GM21825 (cell line): ENCODE data around the gene RABEP2.
"Not testable (repeated sequence)": the region's sequence is repeated elsewhere in the genome, so short reads cannot be mapped to it uniquely, and the experiment has no call there.

Experiments used
- ATAC-seq: cut with Tn5 transposase; IDR thresholded peaks from one replicate; pipeline ENCODE4 v1.9.1; 2021; ENCODE audit warnings: mild to moderate bottlenecking, moderate library complexity; ENCODE audit not compliant: unreplicated experiment

Gene RABEP2

DNA sequence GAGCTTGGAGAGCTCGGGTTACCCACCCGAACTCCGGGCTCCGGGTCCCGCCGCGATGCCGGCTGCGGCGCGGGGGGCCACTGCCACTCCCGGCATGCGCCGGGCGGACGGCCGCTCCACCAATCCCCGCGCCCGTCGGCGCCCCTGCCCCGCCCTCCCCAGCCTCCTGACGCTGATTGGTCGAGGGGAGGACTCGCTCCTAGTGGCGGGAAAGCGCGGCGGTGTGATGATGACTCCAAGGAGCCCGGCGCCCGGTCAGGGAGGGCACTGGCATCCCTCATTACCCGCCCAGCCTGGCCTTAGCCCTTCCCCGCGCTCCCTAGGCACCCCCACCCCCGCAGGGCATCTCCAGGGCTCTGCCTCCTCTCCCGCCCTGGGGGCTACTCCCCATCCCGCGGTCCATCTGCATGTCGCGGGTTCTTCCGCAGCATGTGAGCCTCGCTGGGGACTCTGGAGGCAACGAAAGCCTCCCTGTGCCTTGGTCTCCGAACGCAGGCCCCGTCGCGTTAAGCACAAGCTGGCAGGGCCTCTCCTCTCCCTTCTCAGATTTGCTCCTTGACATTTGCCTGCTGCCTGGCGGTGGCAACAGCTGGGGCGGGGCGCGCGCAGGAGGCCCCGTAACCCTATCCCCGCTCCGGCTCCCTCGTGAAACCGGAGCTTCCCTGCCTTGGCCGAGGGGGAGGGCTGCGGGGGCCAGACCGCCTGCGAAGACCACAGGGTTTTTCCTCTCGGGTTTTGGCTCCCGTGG lies 45.0 kb downstream of the RABEP2 start:
- peak; percentile 81 for ATAC-seq

DNA sequence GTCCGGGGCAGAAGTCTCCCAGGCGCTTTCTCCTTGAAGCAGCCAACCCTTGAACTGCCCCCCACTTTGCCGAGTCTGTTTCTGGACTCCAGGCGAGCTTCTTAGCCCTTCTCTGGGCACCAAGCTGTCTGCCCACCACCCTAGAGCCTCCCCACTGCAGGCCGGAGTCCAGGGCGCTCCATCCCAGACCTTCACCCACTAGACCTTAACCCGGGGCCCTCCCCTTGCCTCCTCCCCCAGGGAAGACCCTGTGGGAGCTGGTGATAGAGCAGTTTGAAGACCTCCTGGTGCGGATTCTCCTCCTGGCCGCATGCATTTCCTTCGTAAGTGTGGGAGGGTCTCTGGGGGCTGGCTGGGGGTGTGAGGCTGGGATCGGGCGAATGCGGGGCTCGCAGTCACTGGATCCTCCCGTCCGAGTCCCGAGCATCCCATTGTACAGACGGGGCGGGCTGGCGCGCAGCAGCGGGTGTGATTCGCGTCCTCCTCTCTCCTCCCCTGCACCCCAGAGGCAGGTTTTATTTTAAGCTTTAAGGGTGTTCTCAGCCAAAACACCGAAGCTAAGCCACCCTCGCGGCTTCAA lies 45.7 kb downstream of the RABEP2 start:
- ATAC-seq, result peak; percentile 18

DNA sequence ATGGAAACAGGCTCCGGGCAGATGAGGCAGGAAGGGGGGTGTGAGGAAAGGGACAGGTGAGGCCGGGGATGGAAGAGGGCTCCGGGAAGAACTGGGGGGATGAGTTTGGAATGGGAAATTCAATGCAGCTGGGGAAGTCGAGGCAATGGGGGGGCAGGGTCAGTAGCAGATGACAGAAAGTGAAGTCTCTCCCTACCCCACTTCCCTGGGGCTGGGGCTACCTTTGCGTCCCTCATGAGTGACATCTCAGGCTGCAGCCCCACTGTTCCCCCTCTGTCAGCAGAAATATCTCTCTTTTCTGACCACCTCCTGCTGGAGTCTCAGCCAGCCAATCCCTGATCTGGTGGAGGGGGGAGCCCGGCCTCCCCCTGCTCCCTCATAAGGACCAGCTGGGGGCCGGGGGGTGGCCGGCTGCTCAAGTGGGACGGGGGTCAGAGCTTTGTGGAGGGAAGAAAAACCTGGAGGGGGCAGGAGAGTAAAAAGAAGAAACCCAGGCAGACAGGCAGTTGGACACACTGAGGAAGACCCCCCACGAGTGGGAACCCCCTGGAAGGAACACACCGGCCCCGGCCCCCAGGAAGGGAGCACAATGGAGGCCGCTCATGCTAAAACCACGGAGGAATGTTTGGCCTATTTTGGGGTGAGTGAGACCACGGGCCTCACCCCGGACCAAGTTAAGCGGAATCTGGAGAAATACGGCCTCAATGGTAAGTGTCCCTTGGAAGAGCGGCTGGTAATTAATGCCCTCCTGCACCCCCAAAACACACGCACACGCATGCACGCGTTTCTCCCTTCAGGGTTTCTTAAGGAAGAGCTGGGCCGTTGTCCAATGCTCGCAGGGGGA lies 46.7 kb downstream of the RABEP2 start, which contains the start of gene ATP2A1:
TSS of gene ATP2A1 (plus strand) at position 406 of the 844 bp plus-strand sequence. CDS start at position 590, 184 bp downstream.
- ATAC-seq, result no peak

DNA sequence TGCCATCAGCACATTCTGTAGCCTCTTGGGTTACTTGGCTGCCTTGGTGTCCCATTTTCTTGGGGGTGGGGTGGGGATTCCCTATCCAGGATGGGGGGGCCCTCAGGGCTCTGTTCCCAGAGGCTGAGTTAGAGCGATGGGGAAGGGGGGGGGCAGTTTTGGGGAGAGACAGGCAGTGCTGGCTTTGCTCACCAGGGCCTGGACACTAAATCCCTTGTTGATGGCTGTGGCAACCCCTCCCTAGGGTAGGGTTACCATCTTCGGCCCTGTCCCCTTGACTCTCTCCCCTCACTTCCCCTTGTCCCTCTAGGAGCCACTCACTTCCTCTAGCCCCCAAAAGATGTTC lies 47.4 kb downstream of the RABEP2 start:
- ATAC-seq, result no peak

DNA sequence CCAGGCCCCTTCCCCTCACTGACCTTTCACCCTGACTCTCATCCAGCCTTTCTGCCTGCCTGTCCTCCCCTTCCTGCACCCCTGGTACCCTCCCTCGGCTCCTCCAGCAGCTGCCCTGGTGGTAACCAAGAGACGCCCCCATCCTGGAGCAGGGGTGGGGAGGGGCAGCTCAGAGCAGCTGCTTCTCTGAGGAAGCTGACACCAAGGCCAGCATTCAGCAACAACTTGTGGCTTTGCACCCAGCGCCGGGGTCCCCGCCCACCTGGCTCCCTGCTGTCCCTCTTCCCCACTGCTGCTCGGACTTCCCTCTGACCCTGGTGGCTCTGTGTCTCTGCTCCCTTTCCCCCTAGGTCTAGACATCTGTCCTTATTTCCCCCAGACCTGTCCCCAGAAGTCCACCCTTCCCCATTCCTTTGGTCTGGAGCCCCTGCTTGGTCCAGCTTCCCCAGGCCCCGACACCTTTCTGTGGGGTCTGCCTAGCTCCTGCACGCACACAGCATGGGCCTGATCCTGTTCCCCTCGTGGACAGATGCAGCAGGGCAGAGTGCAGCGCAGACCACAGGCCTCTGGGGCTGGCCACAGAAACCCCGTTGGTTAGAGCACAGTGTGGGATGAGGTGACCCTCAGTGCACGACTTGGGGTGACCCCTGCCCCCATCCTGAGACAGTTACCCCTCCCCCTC lies 47.9 kb downstream of the RABEP2 start:
- no peak for ATAC-seq

DNA sequence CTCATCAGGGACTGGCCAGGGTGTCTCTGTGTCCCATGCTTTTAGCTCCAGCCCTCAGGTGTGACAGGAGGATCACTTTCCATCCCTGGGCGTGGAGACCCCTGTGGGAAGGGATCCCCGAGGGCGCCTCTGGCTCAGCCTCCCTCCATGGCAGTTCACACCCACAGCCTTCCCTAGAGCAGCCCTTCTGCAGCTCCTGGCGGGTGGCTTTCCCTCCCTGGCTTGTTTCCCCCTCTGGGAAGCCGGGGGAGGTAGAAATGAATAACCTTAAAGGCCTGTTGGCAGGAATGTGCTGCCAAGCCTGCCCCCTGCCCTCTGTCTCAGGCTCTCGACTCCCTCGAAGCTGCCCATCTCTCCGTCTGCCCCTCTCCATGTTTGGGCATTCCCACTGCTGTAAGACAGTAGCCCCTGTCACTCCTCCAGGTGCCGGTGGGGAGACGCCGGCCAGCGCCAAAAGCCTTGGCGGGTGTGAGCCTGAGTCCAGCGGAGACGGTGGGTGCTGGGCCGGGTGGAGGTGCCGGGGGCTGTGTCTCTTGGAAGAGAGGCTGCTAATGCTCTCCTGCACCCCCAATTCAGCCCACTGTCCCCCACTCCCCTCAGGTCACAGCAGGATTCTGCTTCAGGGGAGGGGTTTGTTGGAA lies 48.9 kb downstream of the RABEP2 start:
- no peak for ATAC-seq

DNA sequence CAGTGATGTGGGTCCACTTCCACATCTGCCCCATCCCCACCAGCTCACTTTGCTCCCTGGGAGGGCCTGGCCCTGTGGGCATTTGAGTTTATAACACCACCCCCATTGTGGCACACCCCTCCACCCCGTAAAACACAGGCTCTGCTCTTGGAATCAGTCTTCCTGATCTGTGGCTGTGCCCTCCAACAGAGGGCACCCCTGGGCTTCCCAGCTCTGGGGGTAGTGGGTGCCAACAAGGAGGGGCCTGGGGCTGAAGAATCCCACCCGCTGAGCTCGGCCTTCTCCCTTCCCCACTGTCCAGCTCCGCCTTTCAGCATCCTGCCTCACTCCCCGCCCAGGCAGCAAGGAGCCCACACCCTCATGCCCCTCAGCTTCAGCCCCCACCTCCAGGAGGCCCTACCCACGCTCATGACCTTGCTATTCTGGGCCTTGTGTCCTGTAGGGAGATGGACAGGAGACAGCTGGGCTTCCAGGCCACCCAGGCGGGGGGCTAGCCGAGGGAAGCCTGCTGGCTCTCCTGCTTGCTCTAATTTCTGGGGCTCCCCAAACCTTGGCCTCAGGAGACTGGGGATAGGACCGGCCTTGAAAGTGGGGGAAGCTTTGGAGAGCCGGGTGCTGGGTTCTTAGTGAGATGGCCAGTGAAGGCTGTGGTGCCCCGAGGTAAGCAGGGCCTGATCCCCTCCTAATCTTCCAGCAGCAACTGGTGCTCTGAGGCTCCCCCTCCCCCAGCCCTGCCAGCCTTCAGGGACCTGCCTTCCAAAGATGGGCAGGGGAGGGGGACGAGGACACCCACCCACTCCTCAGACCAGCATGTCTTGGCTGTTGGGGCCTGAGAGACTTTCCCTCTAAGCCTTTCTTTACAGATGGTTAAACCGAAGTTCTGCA lies 49.7 kb downstream of the RABEP2 start:
- no peak for ATAC-seq

DNA sequence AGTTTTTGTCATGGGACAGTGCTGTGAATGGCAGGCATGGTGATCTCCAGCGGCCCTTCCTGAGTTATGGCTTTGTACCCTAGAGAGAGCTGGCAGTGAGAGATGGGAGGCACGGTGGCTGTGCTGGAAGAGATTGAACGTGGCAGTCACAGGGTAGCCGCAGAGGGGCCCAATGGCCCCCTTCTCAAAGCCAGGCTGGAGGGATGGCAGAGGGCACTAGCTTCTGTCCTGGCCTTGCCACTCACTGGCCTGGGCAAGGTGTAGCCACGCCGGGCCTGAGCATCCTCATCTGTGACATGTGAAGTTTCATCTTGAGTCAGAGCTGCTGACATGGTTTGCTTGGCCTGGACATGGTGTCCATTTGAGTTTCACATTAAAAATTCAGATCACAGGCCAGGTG lies 50.6 kb downstream of the RABEP2 start:
- no peak for ATAC-seq

DNA sequence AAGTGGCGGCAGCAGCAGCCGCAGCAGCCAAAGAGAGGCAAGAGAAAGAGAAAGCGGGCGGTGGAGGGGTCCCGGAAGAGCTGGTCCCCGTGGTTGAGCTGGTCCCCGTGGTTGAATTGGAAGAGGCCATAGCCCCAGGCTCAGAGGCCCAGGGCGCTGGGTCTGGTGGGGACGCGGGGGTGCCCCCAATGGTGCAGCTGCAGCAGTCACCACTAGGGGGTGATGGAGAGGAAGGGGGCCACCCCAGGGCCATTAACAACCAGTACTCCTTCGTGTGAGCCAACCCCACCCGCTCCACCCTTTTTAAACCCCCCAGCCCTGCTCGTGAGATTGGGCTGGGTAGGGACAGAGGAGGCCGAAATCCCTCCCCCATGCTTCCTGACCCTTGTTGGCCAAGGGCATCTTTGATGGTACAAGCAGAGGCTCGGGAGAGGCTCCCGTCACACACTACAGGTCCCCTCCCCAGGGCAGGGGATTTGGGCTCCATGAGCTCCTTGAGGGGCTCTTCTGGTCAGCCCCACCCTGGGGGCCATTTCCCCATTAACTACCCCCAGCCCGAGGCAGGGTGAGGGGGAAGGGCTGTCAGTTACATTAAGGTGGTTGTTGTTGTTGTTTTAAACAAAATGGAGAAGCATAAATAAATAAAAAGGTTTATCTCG lies 51.4 kb downstream of the RABEP2 start:
- no peak for ATAC-seq

DNA sequence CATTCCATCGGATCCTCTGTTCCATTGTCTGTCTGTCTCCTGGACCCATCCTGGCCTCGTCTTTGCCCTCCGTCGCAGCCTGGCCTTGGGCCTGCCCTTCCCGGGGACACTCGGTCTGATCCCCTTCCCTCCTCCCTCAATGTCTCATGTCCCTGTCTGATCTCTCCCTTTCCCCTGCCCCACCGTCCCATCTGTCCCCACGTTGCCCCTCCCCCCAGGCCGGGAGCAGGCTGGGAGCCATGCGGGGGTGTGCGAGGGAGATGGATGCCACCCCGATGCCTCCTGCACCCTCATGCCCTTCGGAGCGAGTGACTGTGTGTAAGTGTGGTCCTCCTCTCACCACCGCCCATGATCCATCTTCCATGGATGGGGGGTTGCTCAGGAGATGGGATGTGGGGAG lies 52.1 kb downstream of the RABEP2 start:
- no peak for ATAC-seq

DNA sequence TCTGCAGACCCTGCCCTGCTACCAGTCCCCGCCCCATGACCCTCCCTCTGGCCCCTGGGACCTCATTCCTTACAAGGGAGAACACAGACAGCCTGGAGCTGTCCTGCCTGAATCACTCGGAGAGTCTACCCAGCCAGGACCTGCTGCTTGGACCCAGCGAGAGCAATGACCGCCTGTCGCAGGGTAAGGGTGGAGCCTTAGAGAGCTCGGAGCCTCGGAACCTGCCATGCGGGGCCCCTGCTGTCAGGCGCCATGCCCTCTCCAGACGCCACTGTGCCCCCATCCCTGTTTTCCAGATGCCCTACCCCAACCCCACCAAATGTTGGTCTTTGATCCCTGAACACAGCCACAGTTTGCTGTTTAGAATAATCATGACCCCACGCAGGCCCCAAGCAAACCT lies 55.8 kb downstream of the RABEP2 start:
- ATAC-seq, result no peak

DNA sequence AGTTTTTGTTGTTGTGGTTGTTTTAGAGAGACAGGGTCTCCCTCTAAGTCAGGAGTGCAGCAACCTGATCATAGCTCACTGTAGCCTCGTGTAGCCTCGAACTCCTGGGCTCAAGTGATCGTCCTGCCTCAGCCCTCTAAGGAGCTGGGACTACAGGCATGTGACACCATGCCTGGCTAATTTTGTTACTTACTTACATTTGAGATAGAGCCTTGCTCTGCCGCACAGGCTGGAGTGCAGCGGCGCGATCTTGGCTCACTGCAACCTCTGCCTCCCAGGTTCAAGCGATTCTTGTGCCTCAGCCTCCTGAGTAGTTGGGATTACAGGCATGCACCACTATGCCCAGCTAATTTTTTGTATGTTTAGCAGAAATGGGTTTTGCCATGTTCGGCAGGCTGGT lies 57.4 kb downstream of the RABEP2 start:
- ATAC-seq, result not testable (repeated sequence)

DNA sequence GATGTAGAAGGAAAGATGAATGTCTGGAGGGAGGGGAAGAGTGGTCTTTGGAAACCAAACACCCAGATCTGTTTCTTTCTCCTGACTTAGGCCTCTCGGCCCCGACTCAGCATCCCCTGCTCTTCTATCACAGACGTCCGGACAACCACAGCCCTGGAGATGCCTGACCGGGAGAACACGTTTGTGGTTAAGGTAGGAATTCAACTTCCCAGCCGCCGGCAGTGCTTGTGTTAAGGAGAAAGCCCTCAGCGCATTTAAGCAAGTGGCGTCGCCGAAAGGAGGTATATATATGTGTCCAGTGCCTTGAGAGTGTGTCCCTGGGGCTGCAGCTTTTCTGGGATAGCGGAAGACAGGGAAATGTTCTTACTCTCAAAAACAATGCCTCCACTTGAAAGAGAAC lies 57.8 kb downstream of the RABEP2 start:
- no peak for ATAC-seq

DNA sequence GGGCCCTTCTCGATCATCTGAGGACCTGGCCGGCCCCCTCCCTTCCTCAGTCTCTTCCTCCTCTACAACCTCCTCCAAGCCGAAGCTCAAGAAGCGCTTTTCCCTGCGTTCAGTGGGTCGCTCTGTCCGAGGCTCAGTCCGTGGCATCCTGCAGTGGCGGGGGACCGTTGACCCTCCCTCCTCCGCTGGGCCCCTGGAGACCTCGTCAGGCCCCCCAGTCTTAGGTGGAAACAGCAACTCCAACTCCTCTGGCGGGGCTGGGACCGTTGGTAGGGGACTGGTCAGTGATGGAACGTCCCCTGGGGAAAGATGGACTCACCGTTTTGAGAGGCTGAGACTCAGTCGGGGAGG lies 58.6 kb downstream of the RABEP2 start:
- no peak for ATAC-seq

DNA sequence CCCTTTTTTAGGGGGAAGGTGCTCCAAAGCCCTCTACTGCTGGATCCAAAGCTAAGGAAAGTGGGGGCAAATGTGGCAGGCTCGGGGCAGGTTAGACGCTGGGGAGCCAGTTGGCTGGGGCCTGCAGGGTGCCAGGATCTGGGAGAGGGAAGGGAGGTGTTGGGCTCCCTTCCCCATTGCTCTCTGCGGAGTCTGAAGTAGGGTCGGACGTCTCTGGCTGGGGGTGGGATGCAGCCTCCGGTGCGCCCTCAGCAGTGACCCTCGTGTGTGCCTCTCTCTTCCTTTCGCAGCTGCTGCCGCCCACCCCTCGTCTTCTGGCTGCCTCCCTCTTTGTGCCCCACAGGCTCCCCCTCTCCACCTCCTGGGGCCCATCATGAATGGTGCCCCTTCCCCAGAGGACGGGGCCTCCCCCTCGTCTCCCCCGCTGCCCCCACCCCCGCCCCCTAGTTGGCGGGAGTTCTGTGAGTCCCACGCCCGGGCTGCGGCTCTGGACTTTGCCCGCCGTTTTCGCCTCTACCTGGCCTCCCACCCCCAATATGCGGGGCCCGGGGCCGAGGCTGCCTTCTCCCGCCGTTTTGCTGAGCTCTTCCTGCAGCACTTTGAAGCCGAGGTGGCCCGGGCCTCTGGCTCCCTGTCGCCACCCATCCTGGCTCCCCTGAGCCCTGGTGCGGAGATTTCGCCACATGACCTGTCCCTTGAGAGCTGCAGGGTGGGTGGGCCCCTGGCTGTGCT lies 59.1 kb downstream of the RABEP2 start:
- ATAC-seq, result no peak

DNA sequence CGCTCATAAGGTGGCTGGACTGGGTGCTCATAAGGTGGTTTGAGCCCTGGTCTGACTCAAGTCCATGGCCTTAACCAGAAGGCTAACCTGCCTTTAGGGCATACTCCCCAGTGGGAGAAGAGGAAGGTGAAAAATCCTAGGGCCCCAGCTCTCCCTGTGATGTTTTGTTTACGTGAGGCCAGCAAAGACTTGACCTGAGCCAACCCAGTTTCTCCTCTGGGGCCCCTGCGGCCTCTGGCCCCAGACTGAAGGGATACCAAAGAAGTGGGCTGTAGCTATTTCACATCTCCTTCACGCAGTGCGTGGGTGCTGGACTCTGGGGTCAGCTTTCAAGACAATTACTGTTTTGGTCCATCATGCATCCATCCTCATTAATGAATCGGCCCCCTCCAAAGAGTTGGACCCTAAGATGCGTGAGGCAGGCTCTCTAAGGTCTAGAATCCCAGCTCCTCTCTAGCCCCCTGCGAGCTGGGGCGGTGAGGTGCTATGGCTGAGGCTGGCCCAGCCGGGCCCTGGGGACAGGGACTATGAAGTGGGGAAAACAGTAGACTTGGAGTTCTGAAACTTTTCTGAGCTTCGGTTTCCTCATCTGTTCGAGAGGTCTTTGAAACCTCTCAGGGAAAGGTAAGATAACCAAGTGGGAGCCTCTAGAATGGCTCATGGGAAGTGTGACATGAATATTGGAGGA lies 59.9 kb downstream of the RABEP2 start:
- no peak for ATAC-seq

DNA sequence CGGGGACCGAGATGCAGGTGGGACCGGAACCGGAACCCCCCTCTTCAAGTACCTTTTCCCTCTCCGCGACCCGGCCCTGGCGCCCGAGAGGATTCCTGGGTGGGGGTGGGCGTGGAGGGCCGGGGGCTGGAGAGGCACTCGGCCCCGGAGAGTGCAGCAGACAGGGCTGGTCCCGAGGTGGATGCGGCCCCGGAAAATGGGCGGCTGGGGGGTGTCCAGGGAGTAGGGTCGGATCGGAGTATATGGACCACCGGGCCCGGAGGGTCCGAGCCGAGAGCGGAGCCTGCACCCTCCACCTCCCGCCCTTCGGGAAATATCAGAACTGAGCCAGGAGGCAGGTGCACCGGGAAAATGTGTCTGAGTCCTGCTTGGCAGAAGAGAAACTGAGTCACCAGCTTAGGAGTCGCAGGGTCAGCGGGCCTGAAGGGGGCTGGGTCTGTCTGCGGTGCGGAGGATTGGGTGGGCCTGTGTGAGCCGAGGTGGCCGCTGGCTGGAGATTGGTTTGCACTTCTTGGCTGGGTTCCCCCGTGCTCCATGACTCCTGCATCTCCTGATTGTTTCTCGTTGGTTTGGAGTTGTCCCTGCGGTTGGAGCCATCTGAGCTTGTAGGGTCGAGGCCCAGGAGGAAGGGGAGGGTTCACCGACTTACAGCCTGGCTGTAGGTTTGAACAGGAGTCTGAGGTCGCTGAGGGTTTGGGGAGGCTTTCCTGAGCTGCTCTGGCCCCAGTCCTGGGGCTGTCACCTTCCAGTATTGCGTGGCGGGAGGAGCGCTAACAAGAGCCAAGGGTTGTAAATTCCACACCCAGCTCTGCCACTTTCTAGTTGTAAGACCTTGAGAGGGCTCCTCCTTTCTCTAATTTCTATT lies 60.9 kb downstream of the RABEP2 start:
- ATAC-seq, result no peak
